B cell (primary cell): ENCODE measurements around the gene PRCC. TPM values are rescaled to one million over a fixed set of nuclear protein-coding genes. Genes with fewer than 3 reads are reported as not detected.
A peak's percentile ranks its signal among the peaks of the same experiment; 100 is the strongest.

Experiments
- ATAC-seq: fragments of 200-7000 bp; cut with Tn5 transposase; one replicate; pipeline ENCODE4 v1.10.0; 2021; ENCODE audit warnings: low read depth, mild to moderate bottlenecking, moderate number of reproducible peaks, moderate library complexity
- CTCF ChIA-PET: fragments of 350-600 bp; sonication (Branson Sonifier 250); formaldehyde crosslinking; loops from one replicate; lab custom pipeline; 2021; ENCODE audit warnings: antibody characterized with exemption, inconsistent platforms; lab: Charles Lee
- POLR2A ChIA-PET: fragments of 350-600 bp; sonication (Branson Sonifier 250); formaldehyde crosslinking; loops from one replicate; lab custom pipeline; 2021; ENCODE audit warnings: antibody characterized with exemption; lab: Charles Lee
- DNase-seq: peaks from one replicate; pipeline ENCODE4 v3.0.0; 2013
- H2AFZ ChIP-seq: 2 replicates; pipeline ENCODE4 v1.6.1; 2012; ENCODE audit warnings: mild to moderate bottlenecking, low read depth, low read length; ENCODE audit not compliant: insufficient read depth, poor library complexity, severe bottlenecking
- H3K27ac ChIP-seq, 2 donors: 1 replicate in 1 of 2; 2 replicates in 1 of 2; pipeline ENCODE4 v1.5.1; 2012 to 2013; ENCODE audit warnings: low read length in 2 of 2, mild to moderate bottlenecking in 2 of 2, moderate library complexity in 1 of 2
- H3K27me3 ChIP-seq, 4 experiments: fragments of 200-600 bp in 1 of 4; sonication (generic) in 1 of 4; replicated peaks in 1 of 4; 1 replicate in 2 of 4; 2 replicates in 2 of 4; pipeline versions ENCODE4 v1.6.1 to v1.7.0; 2013 to 2016; ENCODE audit warnings: low read length in 3 of 4, mild to moderate bottlenecking in 2 of 4, mixed read lengths in 1 of 4, moderate library complexity in 1 of 4; ENCODE audit not compliant: insufficient read depth in 4 of 4, control insufficient read depth in 3 of 4; ENCODE audit errors: control extremely low read depth in 1 of 4
- H3K36me3 ChIP-seq, 2 experiments: replicated peaks in 1 of 2; 1 replicate in 1 of 2; 2 replicates in 1 of 2; pipeline versions ENCODE4 v1.6.1 to v1.7.1; 2013; ENCODE audit warnings: low read length in 1 of 2; ENCODE audit not compliant: insufficient read depth in 2 of 2, control insufficient read depth in 1 of 2; ENCODE audit errors: control extremely low read depth in 1 of 2, extremely low read depth in 1 of 2
- H3K4me1 ChIP-seq, 2 donors: fragments of 200-600 bp in 1 of 2; sonication (generic) in 1 of 2; 1 replicate in 1 of 2; 2 replicates in 1 of 2; pipeline versions ENCODE4 v1.5.1 to v1.6.1; 2013 to 2017; ENCODE audit warnings: low read length in 2 of 2; ENCODE audit not compliant: control insufficient read depth in 2 of 2, insufficient read depth in 2 of 2
- H3K4me2 ChIP-seq: replicated peaks from 2 replicates; pipeline ENCODE3; 2012; ENCODE audit warnings: mild to moderate bottlenecking, low read depth, low read length; ENCODE audit not compliant: poor library complexity, severe bottlenecking
- H3K4me3 ChIP-seq, 5 experiments: fragments of 200-600 bp in 1 of 5; sonication (generic) in 1 of 5; 1 replicate in 3 of 5; 2 replicates in 2 of 5; pipeline versions ENCODE4 v1.5.1 to v1.7.0; 2011 to 2016; ENCODE audit warnings: low read length in 4 of 5, mild to moderate bottlenecking in 4 of 5, low read depth in 2 of 5, control low read depth in 1 of 5, moderate library complexity in 1 of 5; ENCODE audit not compliant: insufficient read depth in 1 of 5; ENCODE audit errors: control extremely low read depth in 1 of 5, extremely low read depth in 1 of 5
- H3K79me2 ChIP-seq: fragments of 200-600 bp; sonication (generic); one replicate; pipeline ENCODE4 v1.6.0; 2016; ENCODE audit warnings: low read length; ENCODE audit not compliant: control insufficient read depth, insufficient read depth
- H3K9ac ChIP-seq: fragments of 200-600 bp; sonication (generic); 2 replicates; pipeline ENCODE4 v1.6.1; 2017; ENCODE audit warnings: mild to moderate bottlenecking, low read length, moderate library complexity
- H3K9me3 ChIP-seq, 3 donors: one replicate each; pipeline versions ENCODE4 v1.6.1 to v1.7.1; 2013; ENCODE audit warnings: low read length in 2 of 3; ENCODE audit not compliant: control insufficient read depth in 2 of 3, insufficient read depth in 1 of 3; ENCODE audit errors: control extremely low read depth in 1 of 3
- H4K20me1 ChIP-seq: 2 replicates; pipeline ENCODE4 v1.6.0; 2012; ENCODE audit warnings: mild to moderate bottlenecking, low read length; ENCODE audit not compliant: insufficient read depth, control insufficient read depth, poor library complexity, severe bottlenecking
- H3K27ac Mint-ChIP-seq: one replicate; pipeline ENCODE4 v1.8.0; 2021; ENCODE audit warnings: mixed read lengths
- H3K27me3 Mint-ChIP-seq: one replicate; pipeline ENCODE4 v1.8.0; 2021; ENCODE audit warnings: mixed read lengths
- H3K4me1 Mint-ChIP-seq: one replicate; pipeline ENCODE4 v1.8.0; 2021; ENCODE audit warnings: mixed read lengths
- H3K4me3 Mint-ChIP-seq: one replicate; pipeline ENCODE4 v1.8.0; 2021; ENCODE audit warnings: mixed read lengths
- H3K9me3 Mint-ChIP-seq: one replicate; pipeline ENCODE4 v1.8.0; 2022; ENCODE audit warnings: mixed read lengths; ENCODE audit not compliant: insufficient read depth
- EZH2 ChIP-seq: IDR thresholded peaks from 2 replicates; pipeline ENCODE4 v1.6.1; 2012; ENCODE audit warnings: borderline replicate concordance, low read depth, mild to moderate bottlenecking, moderate library complexity, low read length; ENCODE audit not compliant: insufficient read depth, poor library complexity, severe bottlenecking
- WGBS: methylation state at CpG from one replicate; pipeline ENCODE4 v1.1.5; 2013; ENCODE audit warnings: missing lambda C conversion rate; ENCODE audit not compliant: insufficient coverage; 5-methylcytosine and 5-hydroxymethylcytosine counted together
- intact Hi-C: fragments of 100-400 bp; cut with micrococcal nuclease; formaldehyde crosslinking; loops from one replicate; pipeline ENCODE4 v1.10.0; 2022
- polyA plus RNA-seq: library from polyadenylated mRNA; depleted of rRNA; stranded (reverse); fragments of >200 nt; gene quantifications from 2 replicates; pipeline ENCODE4 v1.2.3, GENCODE V29; 2012
- total RNA-seq, 2 donors: library from RNA; stranded (reverse); fragments of 120-200 nt in 1 of 2; gene quantifications; 1 replicate in 1 of 2; 2 replicates in 1 of 2; pipeline versions ENCODE4 v1.2.3 to v1.2.4, GENCODE V29; 2013 to 2022
- TF ChIP-seq, protein P1 (sequence below): fragments of 200-600 bp; IDR thresholded peaks from one replicate; pipeline ENCODE4 v1.8.0; 2022; ENCODE audit warnings: antibody characterized with exemption, mild to moderate bottlenecking

PRCC gene
- total and polyA plus RNA-seq, 2 donors (not counting 1 experiment from before 2014, with no cell fraction given): 55.7 to 83.4 TPM

- Histone ChIP-seq H3K9ac (no peak overlapping the region), H3K79me2 (peaks cover 93% of the 10 kb centered on the region), H2AFZ (no peak overlapping the region), H4K20me1 (peaks cover 61% of the 10 kb centered on the region), H3K4me3 (no peak overlapping the region), H3K4me2 (no peak overlapping the region), H3K27me3 (no peaks in the 10 kb centered on the region), H3K9me3 (no peaks in the 10 kb centered on the region), H3K36me3 (peaks cover 5 to 22% of the 10 kb centered on the region in 2 experiments), H3K4me1 (peaks cover 8% of the 10 kb centered on the region in 2 donors), H3K27ac (no peak overlapping the region)
- 58% methylated on average over 2 of the region's 5 CpGs for WGBS
- Mint-ChIP-seq H3K27ac (no peak overlapping the region), H3K4me1 (peaks cover 49% of the 10 kb centered on the region), H3K4me3 (no peak overlapping the region), H3K9me3 (no peaks in the 10 kb centered on the region), H3K27me3 (no peaks in the 10 kb centered on the region)
- CTCF ChIA-PET: interaction anchor here (1.0 kb wide), 1 partner anchor 9 kb away, joined by 6 read pairs; no protein-coding TSS in a partner anchor
- TF ChIP-seq, protein P1, sequence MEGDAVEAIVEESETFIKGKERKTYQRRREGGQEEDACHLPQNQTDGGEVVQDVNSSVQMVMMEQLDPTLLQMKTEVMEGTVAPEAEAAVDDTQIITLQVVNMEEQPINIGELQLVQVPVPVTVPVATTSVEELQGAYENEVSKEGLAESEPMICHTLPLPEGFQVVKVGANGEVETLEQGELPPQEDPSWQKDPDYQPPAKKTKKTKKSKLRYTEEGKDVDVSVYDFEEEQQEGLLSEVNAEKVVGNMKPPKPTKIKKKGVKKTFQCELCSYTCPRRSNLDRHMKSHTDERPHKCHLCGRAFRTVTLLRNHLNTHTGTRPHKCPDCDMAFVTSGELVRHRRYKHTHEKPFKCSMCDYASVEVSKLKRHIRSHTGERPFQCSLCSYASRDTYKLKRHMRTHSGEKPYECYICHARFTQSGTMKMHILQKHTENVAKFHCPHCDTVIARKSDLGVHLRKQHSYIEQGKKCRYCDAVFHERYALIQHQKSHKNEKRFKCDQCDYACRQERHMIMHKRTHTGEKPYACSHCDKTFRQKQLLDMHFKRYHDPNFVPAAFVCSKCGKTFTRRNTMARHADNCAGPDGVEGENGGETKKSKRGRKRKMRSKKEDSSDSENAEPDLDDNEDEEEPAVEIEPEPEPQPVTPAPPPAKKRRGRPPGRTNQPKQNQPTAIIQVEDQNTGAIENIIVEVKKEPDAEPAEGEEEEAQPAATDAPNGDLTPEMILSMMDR: no peak
- TF ChIP-seq EZH2: no peak
- ATAC-seq: no peak
- DNase-seq: no peak
- POLR2A ChIA-PET: no interaction called here
- intact Hi-C loops: no loop called here
Measured at GRCh38 chr1:156775799-156776198, 8.5 kb downstream of the PRCC start.

GRCh38 chr1:156776942-156777341 is 9.6 kb downstream of the PRCC start:
- Mint-ChIP-seq H3K4me1 (peaks cover 47% of the 10 kb centered on the region), H3K4me3 (no peak overlapping the region), H3K27me3 (no peaks in the 10 kb centered on the region), H3K27ac (no peak overlapping the region), H3K9me3 (no peaks in the 10 kb centered on the region)
- ChIA-PET CTCF (interaction anchor here (0.7 to 2.3 kb wide), 4 partner anchors 8 to 87 kb away, joined by 3 to 6 read pairs (median 6); no protein-coding TSS in a partner anchor), POLR2A (no interaction called here)
- TF ChIP-seq, protein P1: no peak
- TF ChIP-seq EZH2: no peak
- Histone ChIP-seq H3K27me3 (no peaks in the 10 kb centered on the region), H3K27ac (peak overlapping the region in 1 of 2 donors; percentile 18), H3K4me3 (no peak overlapping the region), H3K36me3 (peaks cover 10 to 28% of the 10 kb centered on the region in 2 experiments), H3K79me2 (peaks cover 93% of the 10 kb centered on the region), H3K4me2 (no peak overlapping the region), H3K9ac (no peak overlapping the region), H2AFZ (no peak overlapping the region), H3K4me1 (peaks cover 3 to 4% of the 10 kb centered on the region in 2 donors), H4K20me1 (peaks cover 65% of the 10 kb centered on the region), H3K9me3 (no peaks in the 10 kb centered on the region)
- intact Hi-C loops: no loop called here
- ATAC-seq (no peak), DNase-seq (no peak)
- WGBS: 61% methylated on average over 2 of the region's 4 CpGs
